Common myeloid progenitor, CD34-positive (primary cell): ENCODE measurements around the gene PCNT.
"Not testable (repeated sequence)": the region's sequence is repeated elsewhere in the genome, so short reads cannot be mapped to it uniquely, and the experiment has no call there.

Experiments used
- CTCF ChIA-PET: fragments of 350-600 bp; sonication (Branson Sonifier 250); formaldehyde crosslinking; loops from one replicate; lab custom pipeline; 2021; ENCODE audit warnings: antibody characterized with exemption; lab: Charles Lee
- POLR2A ChIA-PET: fragments of 350-600 bp; sonication (Branson Sonifier 250); formaldehyde crosslinking; loops from one replicate; lab custom pipeline; 2021; ENCODE audit warnings: antibody characterized with exemption; lab: Charles Lee
- DNase-seq, 3 donors: peaks; one replicate each; pipeline versions ENCODE4 v3.0.0 to v3.0.0-alpha.2; 2013
- H3K27ac ChIP-seq, 2 experiments: 1 replicate in 1 of 2; 2 replicates in 1 of 2; pipeline ENCODE4 v1.7.0; 2013; ENCODE audit warnings: inconsistent platforms in 2 of 2, low read length in 2 of 2, mild to moderate bottlenecking in 2 of 2, low read depth in 1 of 2, moderate library complexity in 1 of 2; ENCODE audit not compliant: severe bottlenecking in 2 of 2, insufficient read depth in 1 of 2, poor library complexity in 1 of 2
- H3K27me3 ChIP-seq, 5 experiments: replicated peaks in 2 of 5; 1 replicate in 3 of 5; 2 replicates in 2 of 5; pipeline versions ENCODE4 v1.6.1 to v1.7.0; 2013; ENCODE audit warnings: low read length in 4 of 5, mild to moderate bottlenecking in 2 of 5, moderate library complexity in 2 of 5, inconsistent platforms in 1 of 5; ENCODE audit not compliant: insufficient read depth in 5 of 5, control insufficient read depth in 4 of 5
- H3K36me3 ChIP-seq, 4 experiments: 1 replicate in 2 of 4; 2 replicates in 2 of 4; pipeline versions ENCODE4 v1.6.1 to v1.7.0; 2013; ENCODE audit warnings: low read length in 3 of 4, control low read depth in 1 of 4, mild to moderate bottlenecking in 1 of 4; ENCODE audit not compliant: control insufficient read depth in 4 of 4, insufficient read depth in 4 of 4
- H3K4me1 ChIP-seq, 4 experiments: 1 replicate in 3 of 4; 2 replicates in 1 of 4; pipeline versions ENCODE4 v1.6.1 to v1.7.1; 2013; ENCODE audit warnings: low read length in 3 of 4, mild to moderate bottlenecking in 3 of 4, control low read depth in 1 of 4, inconsistent platforms in 1 of 4, moderate library complexity in 1 of 4; ENCODE audit not compliant: control insufficient read depth in 4 of 4, insufficient read depth in 4 of 4; ENCODE audit errors: control extremely low read depth in 1 of 4
- H3K4me3 ChIP-seq, 7 experiments: 1 replicate in 4 of 7; 2 replicates in 3 of 7; pipeline versions ENCODE4 v1.5.1 to v1.7.0; 2013; ENCODE audit warnings: mild to moderate bottlenecking in 7 of 7, low read length in 6 of 7, moderate library complexity in 6 of 7, inconsistent platforms in 2 of 7, low read depth in 2 of 7, control low read depth in 1 of 7; ENCODE audit not compliant: insufficient read depth in 4 of 7, control insufficient read depth in 1 of 7; ENCODE audit errors: extremely low read depth in 1 of 7
- H3K9me3 ChIP-seq, 5 experiments: 1 replicate in 4 of 5; 2 replicates in 1 of 5; pipeline versions ENCODE4 v1.6.1 to v1.7.1; 2013; ENCODE audit warnings: low read length in 4 of 5, mild to moderate bottlenecking in 2 of 5, inconsistent platforms in 1 of 5, low read depth in 1 of 5, moderate library complexity in 1 of 5; ENCODE audit not compliant: control insufficient read depth in 4 of 5, insufficient read depth in 2 of 5; ENCODE audit errors: control extremely low read depth in 1 of 5
- WGBS: methylation state at CpG from one replicate; pipeline ENCODE4 v1.1.5; 2013; ENCODE audit not compliant: insufficient coverage; 5-methylcytosine and 5-hydroxymethylcytosine counted together

Gene PCNT

DNA sequence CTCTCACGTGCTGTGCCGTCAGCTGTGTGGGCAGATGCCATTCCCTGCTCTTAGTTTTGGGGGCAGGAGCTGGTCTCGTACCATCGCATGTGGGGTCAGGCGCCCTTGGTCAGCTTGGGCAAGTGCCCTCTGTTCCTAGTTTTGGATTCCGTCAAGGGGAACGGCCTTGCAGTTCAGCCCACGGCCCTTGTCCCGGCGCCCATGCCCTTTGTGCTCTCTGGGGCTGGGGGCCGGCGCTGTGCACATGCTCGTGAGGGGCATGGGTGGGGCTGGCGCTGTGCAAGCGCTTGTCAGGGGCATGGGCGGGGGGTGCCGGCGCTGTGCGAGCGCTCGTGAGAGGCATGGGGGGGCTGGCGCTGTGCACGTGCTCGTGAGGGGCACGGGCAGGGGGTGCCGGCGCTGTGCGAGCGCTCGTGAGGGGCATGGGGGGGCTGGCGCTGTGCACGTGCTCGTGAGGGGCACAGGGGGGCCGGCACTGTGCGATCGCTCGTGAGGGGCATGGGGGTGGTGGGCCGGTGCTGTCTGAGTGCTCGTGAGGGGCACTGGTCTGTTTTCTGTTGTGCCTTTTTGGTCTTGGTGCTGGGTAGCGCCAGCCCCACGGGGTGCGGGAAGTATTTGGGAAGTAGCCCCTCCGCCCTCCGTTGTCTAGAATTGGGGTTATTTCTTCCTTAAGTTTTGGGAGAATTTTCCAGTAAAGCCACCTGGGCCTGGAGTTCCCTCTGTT lies 105.2 kb downstream of the PCNT start:
- Histone ChIP-seq H3K9me3 (no peaks in the 10 kb centered on the region), H3K27ac (no peak overlapping the region), H3K27me3 (no peaks in the 10 kb centered on the region), H3K36me3 (peaks cover 4 to 87% (median 54%) of the 10 kb centered on the region in 4 experiments), H3K4me1 (no peaks in the 10 kb centered on the region), H3K4me3 (no peak overlapping the region)
- DNase-seq, result no peak
- POLR2A ChIA-PET, result no interaction called here
- WGBS, result 95% methylated on average over 28 of the region's 44 CpGs
- CTCF ChIA-PET, result interaction anchor here (1.2 kb wide), 1 partner anchor 12 kb away, joined by 3 read pairs; no protein-coding TSS in a partner anchor

DNA sequence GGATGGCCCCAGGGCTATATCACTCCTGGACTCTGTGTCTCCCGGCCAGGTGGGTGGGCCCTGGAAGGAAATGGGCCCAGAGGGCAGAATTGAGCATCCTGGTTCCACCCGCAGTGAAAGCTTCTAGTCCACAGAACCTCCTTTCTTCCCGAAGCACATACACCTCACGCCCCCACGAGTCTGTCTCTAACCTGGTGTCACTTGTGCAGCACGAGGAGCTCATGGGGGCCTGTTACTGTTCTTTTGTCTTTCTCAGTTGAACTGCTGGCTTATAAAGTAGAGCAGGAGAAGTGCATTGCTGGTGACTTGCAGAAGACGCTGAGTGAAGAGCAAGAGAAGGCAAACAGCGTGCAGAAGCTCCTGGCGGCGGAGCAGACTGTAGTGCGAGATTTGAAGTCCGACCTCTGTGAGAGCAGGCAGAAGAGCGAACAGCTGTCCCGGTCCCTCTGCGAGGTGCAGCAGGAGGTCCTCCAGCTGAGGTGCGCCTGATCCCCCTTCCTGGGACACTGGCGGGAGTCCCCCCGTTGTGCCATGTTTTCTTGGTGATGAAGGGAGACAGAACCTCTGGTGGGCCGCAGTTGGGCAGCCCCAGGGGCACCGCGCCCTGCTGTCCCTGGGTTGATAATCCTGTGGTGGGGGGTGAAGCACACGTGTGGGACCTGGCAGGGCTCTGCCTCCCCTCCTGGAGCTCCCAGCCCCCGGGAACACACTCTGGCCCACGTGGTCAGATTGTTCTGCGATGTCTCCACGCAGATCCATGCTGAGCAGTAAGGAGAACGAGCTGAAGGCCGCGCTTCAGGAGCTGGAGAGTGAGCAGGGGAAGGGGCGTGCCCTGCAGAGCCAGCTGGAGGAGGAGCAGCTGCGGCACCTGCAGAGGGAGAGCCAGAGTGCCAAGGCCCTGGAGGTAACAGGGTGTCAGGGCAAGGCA lies 106.1 kb downstream of the PCNT start:
- 93% methylated on average over 21 of the region's 31 CpGs for WGBS
- H3K27me3 ChIP-seq, result no peaks in the 10 kb centered on the region
- no peaks in the 10 kb centered on the region for H3K9me3 ChIP-seq
- no peak overlapping the region for H3K27ac ChIP-seq
- DNase-seq, result no peak
- no peak overlapping the region for H3K4me3 ChIP-seq
- ChIA-PET CTCF (no interaction called here), POLR2A (interaction anchor here (0.6 kb wide), 1 partner anchor 96 kb away, joined by 3 read pairs; no protein-coding TSS in a partner anchor)
- no peaks in the 10 kb centered on the region for H3K4me1 ChIP-seq
- peaks cover 7 to 93% (median 59%) of the 10 kb centered on the region in 4 experiments for H3K36me3 ChIP-seq

DNA sequence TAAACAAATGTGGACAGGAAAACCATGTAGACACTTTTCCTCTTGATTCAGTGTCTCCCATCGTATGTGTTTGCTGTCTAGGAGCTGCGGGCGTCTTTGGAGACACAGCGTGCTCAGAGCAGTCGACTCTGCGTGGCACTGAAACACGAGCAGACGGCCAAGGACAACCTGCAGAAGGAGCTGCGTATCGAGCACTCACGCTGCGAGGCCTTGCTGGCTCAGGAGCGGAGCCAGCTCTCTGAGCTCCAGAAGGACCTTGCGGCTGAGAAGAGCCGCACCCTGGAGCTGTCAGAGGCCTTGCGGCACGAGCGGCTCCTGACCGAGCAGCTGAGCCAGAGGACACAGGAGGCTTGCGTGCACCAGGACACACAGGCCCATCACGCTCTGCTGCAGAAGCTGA lies 107.5 kb downstream of the PCNT start:
- H3K27ac ChIP-seq, result no peak overlapping the region
- no peak for DNase-seq
- no peaks in the 10 kb centered on the region for H3K27me3 ChIP-seq
- WGBS, result 96% methylated on average over 21 of the region's 21 CpGs
- H3K36me3 ChIP-seq, result peaks cover 9 to 90% (median 57%) of the 10 kb centered on the region in 4 experiments
- POLR2A ChIA-PET, result no interaction called here
- CTCF ChIA-PET, result no interaction called here
- no peak overlapping the region for H3K4me3 ChIP-seq
- no peaks in the 10 kb centered on the region for H3K4me1 ChIP-seq
- H3K9me3 ChIP-seq, result no peaks in the 10 kb centered on the region

DNA sequence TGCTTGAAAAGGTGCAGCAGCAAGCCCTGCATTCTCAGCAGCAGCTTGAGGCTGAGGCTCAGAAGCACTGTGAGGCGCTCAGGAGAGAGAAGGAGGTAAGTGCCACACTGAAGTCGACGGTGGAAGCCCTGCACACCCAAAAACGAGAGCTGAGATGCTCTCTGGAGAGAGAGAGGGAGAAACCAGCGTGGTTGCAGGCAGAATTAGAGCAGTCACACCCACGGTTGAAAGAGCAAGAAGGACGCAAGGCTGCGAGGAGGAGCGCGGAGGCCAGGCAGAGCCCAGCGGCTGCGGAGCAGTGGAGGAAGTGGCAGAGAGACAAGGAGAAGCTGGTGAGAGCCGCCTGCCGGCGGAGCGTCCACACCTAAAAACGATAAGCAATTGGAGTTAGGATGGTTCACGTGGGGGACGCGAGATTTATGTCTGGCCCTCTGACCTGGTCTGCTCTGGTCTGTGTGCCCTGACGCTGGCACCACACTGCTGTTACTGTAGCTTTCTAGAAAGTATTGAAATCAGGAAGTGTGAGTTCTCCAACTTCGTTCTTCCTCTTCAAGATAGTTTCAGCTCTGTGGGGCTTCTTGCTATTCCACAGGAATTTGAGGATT lies 108.0 kb downstream of the PCNT start:
- no peak overlapping the region for H3K27ac ChIP-seq
- 79% methylated on average over 21 of the region's 22 CpGs for WGBS
- H3K27me3 ChIP-seq, result no peaks in the 10 kb centered on the region
- no peaks in the 10 kb centered on the region for H3K9me3 ChIP-seq
- peaks cover 9 to 90% (median 57%) of the 10 kb centered on the region in 4 experiments for H3K36me3 ChIP-seq
- ChIA-PET CTCF (no interaction called here), POLR2A (no interaction called here)
- DNase-seq, result peak in 1 of 3 donors; percentile 26
- peaks cover 0 to 3% (median 0%) of the 10 kb centered on the region in 4 experiments for H3K4me1 ChIP-seq
- no peak overlapping the region for H3K4me3 ChIP-seq

- H3K27ac ChIP-seq, POLR2A ChIA-PET, H3K27me3 ChIP-seq, H3K4me1 ChIP-seq, CTCF ChIA-PET, H3K9me3 ChIP-seq, H3K4me3 ChIP-seq, DNase-seq: not testable (repeated sequence)
- 63% methylated on average over 3 of the region's 11 CpGs for WGBS
- H3K36me3 ChIP-seq, result peaks cover 8 to 89% (median 62%) of the 10 kb centered on the region in 4 experiments
These were observed 109.2 kb downstream of the PCNT start for GRCh38 chr21:46433116-46433515.

GRCh38 chr21:46434322-46434958 lies 110.5 kb downstream of the PCNT start:
- H3K4me3 ChIP-seq, result no peak overlapping the region
- H3K27me3 ChIP-seq, result no peaks in the 10 kb centered on the region
- WGBS, result 96% methylated on average over 20 of the region's 23 CpGs
- no peak overlapping the region for H3K27ac ChIP-seq
- ChIA-PET POLR2A (no interaction called here), CTCF (no interaction called here)
- DNase-seq, result no peak
- peaks cover 0 to 3% (median 0%) of the 10 kb centered on the region in 4 experiments for H3K4me1 ChIP-seq
- H3K9me3 ChIP-seq, result no peaks in the 10 kb centered on the region
- H3K36me3 ChIP-seq, result peaks cover 14 to 85% (median 63%) of the 10 kb centered on the region in 4 experiments
